K562 (cell line): ENCODE data around the gene DCPS. TPM values are rescaled to one million over a fixed set of nuclear protein-coding genes. Genes with fewer than 3 reads are reported as not detected.

ENCODE experiments used
- BACH1 ChIP-seq: fragments of 200-800 bp; sonication (Bioruptor generic); IDR thresholded peaks from 2 replicates; pipeline ENCODE4 v1.6.1; 2016; ENCODE audit warnings: missing genetic modification characterization, missing compliant biosample characterization
- CHAMP1 ChIP-seq: fragments of 450-650 bp; IDR thresholded peaks from 2 replicates; pipeline ENCODE4 v1.6.1; 2016; ENCODE audit warnings: mild to moderate bottlenecking
- CREB1 ChIP-seq, 2 experiments: sonication (generic) in 1 of 2; formaldehyde crosslinking in 1 of 2; IDR thresholded peaks; 2 replicates each; pipeline versions ENCODE4 v1.6.1 to v1.8.0; 2012 to 2022; ENCODE audit warnings: inconsistent platforms in 1 of 2, mild to moderate bottlenecking in 1 of 2, missing genetic modification reagents in 1 of 2, moderate library complexity in 1 of 2
- CREB3L1 ChIP-seq: fragments of 450-650 bp; IDR thresholded peaks from 2 replicates; pipeline ENCODE4 v1.6.1; 2014; ENCODE audit warnings: low read depth, mild to moderate bottlenecking, moderate library complexity, borderline replicate concordance
- DACH1 ChIP-seq: fragments of 450-650 bp; IDR thresholded peaks from 2 replicates; pipeline ENCODE4 v1.6.1; 2018; ENCODE audit not compliant: partially characterized antibody
- DDX20 ChIP-seq: fragments of 450-650 bp; IDR thresholded peaks from 2 replicates; pipeline ENCODE4 v1.6.1; 2016; ENCODE audit warnings: missing genetic modification characterization, low read depth, mild to moderate bottlenecking, missing compliant biosample characterization, moderate library complexity
- DMBX1 ChIP-seq: fragments of 250-450 bp; sonication (Bioruptor Pico); IDR thresholded peaks from 2 replicates; pipeline ENCODE4 v1.8.0; 2022; ENCODE audit warnings: inconsistent platforms, mild to moderate bottlenecking, moderate library complexity, borderline replicate concordance
- DPF2 ChIP-seq: fragments of 450-650 bp; IDR thresholded peaks from 2 replicates; pipeline ENCODE4 v1.6.1; 2016
- HDAC6 ChIP-seq: IDR thresholded peaks from 2 replicates; pipeline ENCODE4 v1.6.1; 2012; ENCODE audit warnings: low read depth, mild to moderate bottlenecking, control low read depth, inconsistent platforms, low read length, moderate library complexity
- JUNB ChIP-seq: fragments of 450-650 bp; formaldehyde crosslinking; conservative IDR thresholded peaks from 2 replicates; pipeline ENCODE4 v1.4.0; 2020; ENCODE audit warnings: mild to moderate bottlenecking
- MLLT1 ChIP-seq, 2 experiments: fragments of 450-650 bp; IDR thresholded peaks; 2 replicates each; pipeline ENCODE4 v1.6.1; 2016
- PRPF4 ChIP-seq: fragments of 200-400 bp; formaldehyde crosslinking; IDR thresholded peaks from one replicate; pipeline ENCODE4 v1.6.1; 2017; ENCODE audit warnings: low read length, low read depth, mild to moderate bottlenecking; ENCODE audit not compliant: insufficient read depth, poor library complexity, severe bottlenecking
- RNF2 ChIP-seq: sonication (generic); IDR thresholded peaks from 2 replicates; pipeline ENCODE4 v1.6.1; 2016
- TAF9B ChIP-seq: fragments of 450-650 bp; IDR thresholded peaks from 2 replicates; pipeline ENCODE4 v1.6.1; 2018; ENCODE audit warnings: mild to moderate bottlenecking; ENCODE audit not compliant: partially characterized antibody
- UBTF ChIP-seq, 2 experiments: IDR thresholded peaks; 2 replicates each; pipeline ENCODE4 v1.6.1; 2012; ENCODE audit warnings: improper control_type of control experiment in 2 of 2, low read depth in 2 of 2, low read length in 2 of 2, borderline replicate concordance in 1 of 2
- ZFPM2 ChIP-seq: fragments of 250-450 bp; sonication (Bioruptor Pico); IDR thresholded peaks from 2 replicates; pipeline ENCODE4 v1.5.1; 2022; ENCODE audit warnings: mild to moderate bottlenecking
- ZKSCAN1 ChIP-seq: fragments of 150-350 bp; IDR thresholded peaks from 2 replicates; pipeline ENCODE4 v1.6.1; 2016; ENCODE audit warnings: low read depth, low read length
- ZNF408 ChIP-seq: fragments of 250-450 bp; sonication (Bioruptor Pico); IDR thresholded peaks from 2 replicates; pipeline ENCODE4 v1.4.0; 2020; ENCODE audit warnings: low read depth, mild to moderate bottlenecking, moderate library complexity
- ZNF644 ChIP-seq: fragments of 200-800 bp; sonication (Bioruptor generic); IDR thresholded peaks from 2 replicates; pipeline ENCODE4 v1.6.1; 2016; ENCODE audit warnings: low read depth, missing genetic modification characterization, missing compliant biosample characterization
- ZSCAN32 ChIP-seq: fragments of 450-650 bp; formaldehyde crosslinking; IDR thresholded peaks from 2 replicates; pipeline ENCODE4 v1.4.0; 2020; ENCODE audit warnings: mild to moderate bottlenecking, moderate library complexity
- polyA plus RNA-seq, 8 experiments: library from polyadenylated mRNA; depleted of rRNA in 4 of 8; stranded (reverse) in 5 of 8; unstranded in 3 of 8; fragments of >200 nt; fragmentation: Nextera tagmentation in 2 of 8; fragmentation: Illumina TruSeq in 1 of 8; extraction: Ambion mirVana in 2 of 8; extraction: Trizol in 1 of 8; gene quantifications; 2 replicates each; pipeline versions ENCODE4 v1.2.1 to v1.2.3, GENCODE V29; 2011 to 2014; ENCODE audit warnings: inconsistent platforms in 1 of 8, missing spikeins in 1 of 8
- total RNA-seq, 7 experiments: library from RNA; depleted of rRNA in 6 of 7; stranded (reverse); fragments of >200 nt in 6 of 7; fragmentation: Illumina TruSeq in 2 of 7; extraction: Trizol in 2 of 7; gene quantifications; 2 replicates each; pipeline versions ENCODE4 v1.2.1 to v1.2.3, GENCODE V29; 2011 to 2021; ENCODE audit warnings: low replicate concordance in 1 of 7

Gene DCPS
- total and polyA plus RNA-seq, 9 of the 15 experiments (the other 6 are each of a cell fraction or from before 2014, with no cell fraction given): 8.7 to 38.1 (median 17.9) TPM

- 0 out of 2 replicates have a peak, but pooled peaks have one; percentile 29 for TF ChIP-seq CHAMP1
- TF ChIP-seq CREB1 (IDR thresholded peaks at IDR 0.05): no peak; the same call in 1 of the 2 replicates
- TF ChIP-seq CREB1 (CRISPR knock-in tag; IDR thresholded peaks at IDR 0.05): peak; percentile 43; the same call in 1 of the 2 replicates
- TF ChIP-seq DPF2: no peak
- no peak for TF ChIP-seq BACH1 (tag)
- no peak for TF ChIP-seq MLLT1 (IDR thresholded peaks at IDR 0.05)
- peak; percentile 78 for TF ChIP-seq TAF9B
- TF ChIP-seq UBTF (IDR thresholded peaks at IDR 0.05; ENCODE audit: borderline replicate concordance in 1 of 2, low read depth in 2 of 2, low read length in 2 of 2): peak in 1 of 2 experiments; percentile 72; a peak in 1 of 4 replicates
- no peak for TF ChIP-seq PRPF4
- TF ChIP-seq ZNF408 (CRISPR knock-in tag): no peak
- no peak for TF ChIP-seq ZFPM2 (CRISPR knock-in tag)
- no peak for TF ChIP-seq DACH1
- no peak; the same call in 1 of the 2 replicates for TF ChIP-seq DMBX1 (CRISPR knock-in tag)
- TF ChIP-seq JUNB (CRISPR knock-in tag): no peak
- no peak for TF ChIP-seq HDAC6
- TF ChIP-seq ZKSCAN1: 0 out of 2 replicates have a peak, but pooled peaks have one; percentile 35
- TF ChIP-seq RNF2: peak; percentile 57; the same call in 1 of the 2 replicates
- TF ChIP-seq ZSCAN32 (CRISPR knock-in tag): no peak
- no peak for TF ChIP-seq DDX20 (tag)
- no peak; the same call in 1 of the 2 replicates for TF ChIP-seq CREB3L1
- peak; percentile 63 for TF ChIP-seq ZNF644 (tag)
These were observed at the start of gene DCPS (continued) for GRCh38 chr11:126303623-126304456.
